GM23338 (cell line): Measurements from ENCODE around the gene EEPD1.

ENCODE experiments used
- CREB1 ChIP-seq: fragments of 250-450 bp; sonication (Bioruptor Pico); IDR thresholded peaks from 2 replicates; pipeline ENCODE4 v1.5.0; 2020; ENCODE audit warnings: low read depth, mild to moderate bottlenecking, moderate library complexity
- CTCF ChIP-seq, 2 experiments: fragments of 200-600 bp in 1 of 2; sonication (generic) in 1 of 2; conservative IDR thresholded peaks; 2 replicates each; pipeline versions ENCODE4 v1.5.1 to v1.6.1; 2016 to 2017; ENCODE audit warnings: antibody characterized with exemption in 2 of 2, low read depth in 2 of 2, mild to moderate bottlenecking in 2 of 2, moderate library complexity in 1 of 2
- EZH2 ChIP-seq: fragments of 200-600 bp; sonication (generic); IDR thresholded peaks from one replicate; pipeline ENCODE4 v1.8.0; 2017; ENCODE audit warnings: antibody characterized with exemption, mild to moderate bottlenecking, low read depth; ENCODE audit not compliant: unreplicated experiment
- JUNB ChIP-seq: IDR thresholded peaks from one replicate; pipeline ENCODE4 v1.6.1; 2016; ENCODE audit warnings: antibody characterized with exemption; ENCODE audit not compliant: unreplicated experiment
- POLR2AphosphoS5 ChIP-seq: IDR thresholded peaks from 2 replicates; pipeline ENCODE4 v1.6.1; 2016; ENCODE audit warnings: antibody characterized with exemption, low read depth
- REST ChIP-seq: IDR thresholded peaks from one replicate; pipeline ENCODE4 v1.6.1; 2018; ENCODE audit warnings: antibody characterized with exemption; ENCODE audit not compliant: unreplicated experiment
- ZNF114 ChIP-seq: fragments of 250-450 bp; sonication (Bioruptor Pico); IDR thresholded peaks from 2 replicates; pipeline ENCODE4 v1.5.0; 2020; ENCODE audit warnings: mild to moderate bottlenecking, moderate library complexity

GRCh38 chr7:36286226-36286625 lies 133.2 kb downstream of the EEPD1 start:
- TF ChIP-seq CREB1 (CRISPR knock-in tag) (no peak), CTCF (conservative IDR thresholded peaks at IDR 0.05; ENCODE audit: low read depth in 2 of 2) (no peak), EZH2 (no peak), POLR2AphosphoS5 (no peak), JUNB (no peak), REST (no peak), ZNF114 (CRISPR knock-in tag) (no peak)
